Thoracic aorta (tissue), 2 donors: ENCODE results near the gene SLC4A7. TPM values are rescaled to one million over a fixed set of nuclear protein-coding genes. Genes with fewer than 3 reads are reported as not detected.
"Not testable (repeated sequence)": the region's sequence is repeated elsewhere in the genome, so short reads cannot be mapped to it uniquely, and the experiment has no call there.

Source experiments
- ATAC-seq: fragments of 150-250 bp; one replicate; pipeline ENCODE4 v1.8.0; 2017; ENCODE audit warnings: low read depth; ENCODE audit not compliant: insufficient number of reproducible peaks, low FRiP score
- DNase-seq: peaks from one replicate; pipeline ENCODE4 v3.0.0-alpha.2; 2020; ENCODE audit warnings: low spot score
- H3K27ac ChIP-seq, 2 donors: fragments of 200-600 bp; sonication (generic); 1 replicate in 1 of 2; 2 replicates in 1 of 2; pipeline ENCODE4 v1.5.1; 2016; ENCODE audit warnings: mild to moderate bottlenecking in 2 of 2, moderate library complexity in 2 of 2
- H3K27me3 ChIP-seq: fragments of 200-600 bp; sonication (generic); replicated peaks from 2 replicates; pipeline ENCODE4 v1.6.0; 2016; ENCODE audit warnings: mild to moderate bottlenecking; ENCODE audit not compliant: insufficient read depth
- H3K36me3 ChIP-seq: fragments of 200-600 bp; sonication (generic); one replicate; pipeline ENCODE4 v1.5.1; 2016
- H3K4me1 ChIP-seq, 2 donors: fragments of 200-600 bp; sonication (generic); 1 replicate in 1 of 2; 2 replicates in 1 of 2; pipeline versions ENCODE4 v1.5.1 to v1.6.0; 2016; ENCODE audit warnings: low read depth in 2 of 2, mild to moderate bottlenecking in 1 of 2; ENCODE audit not compliant: control insufficient read depth in 1 of 2
- H3K4me3 ChIP-seq: fragments of 200-600 bp; sonication (generic); 2 replicates; pipeline ENCODE4 v1.5.1; 2016; ENCODE audit warnings: mild to moderate bottlenecking
- H3K9me3 ChIP-seq: fragments of 200-600 bp; sonication (generic); 2 replicates; pipeline ENCODE4 v1.5.1; 2016
- CTCF ChIP-seq: fragments of 200-600 bp; sonication (generic); IDR thresholded peaks from one replicate; pipeline ENCODE4 v1.5.1; 2019; ENCODE audit warnings: antibody characterized with exemption
- total RNA-seq, 2 donors: library from RNA; depleted of rRNA; stranded (reverse); fragments of >200 nt; gene quantifications; one replicate each; pipeline versions ENCODE4 v1.1.0 to v1.2.3, GENCODE V29; 2016

The SLC4A7 gene
- total RNA-seq, 2 donors from 2014 or later, result 50.0 to 176 TPM

GRCh38 chr3:27333843-27334242 is 150.3 kb downstream of the SLC4A7 start:
- Histone ChIP-seq H3K4me3 (no peak overlapping the region), H3K36me3 (no peaks in the 10 kb centered on the region), H3K27me3 (no peaks in the 10 kb centered on the region), H3K27ac (no peak overlapping the region), H3K4me1 (no peaks in the 10 kb centered on the region), H3K9me3 (no peaks in the 10 kb centered on the region)
- TF ChIP-seq CTCF, result no peak
- DNase-seq (no peak), ATAC-seq (no peak)

- not testable (repeated sequence) for DNase-seq, H3K27me3 ChIP-seq, H3K27ac ChIP-seq, H3K4me3 ChIP-seq, H3K9me3 ChIP-seq, H3K36me3 ChIP-seq, ATAC-seq
- peaks cover 3 to 19% of the 10 kb centered on the region in 2 donors for H3K4me1 ChIP-seq
Measured at GRCh38 chr3:27328982-27329762, 155.0 kb downstream of the SLC4A7 start.

- Histone ChIP-seq H3K4me1 (peaks cover 3 to 19% of the 10 kb centered on the region in 2 donors), H3K9me3 (no peaks in the 10 kb centered on the region), H3K27ac (no peak overlapping the region), H3K36me3 (no peaks in the 10 kb centered on the region), H3K4me3 (no peak overlapping the region), H3K27me3 (no peaks in the 10 kb centered on the region)
- ATAC-seq (no peak), DNase-seq (no peak)
- TF ChIP-seq CTCF, result no peak
Measured at GRCh38 chr3:27326629-27327545, 157.3 kb downstream of the SLC4A7 start.

GRCh38 chr3:27326202-27326601 is 158.0 kb downstream of the SLC4A7 start:
- H3K27ac ChIP-seq, result no peak overlapping the region
- no peaks in the 10 kb centered on the region for H3K27me3 ChIP-seq
- peaks cover 3 to 19% of the 10 kb centered on the region in 2 donors for H3K4me1 ChIP-seq
- no peak overlapping the region for H3K4me3 ChIP-seq
- no peaks in the 10 kb centered on the region for H3K36me3 ChIP-seq
- TF ChIP-seq CTCF, result no peak
- DNase-seq (no peak), ATAC-seq (no peak)
- no peaks in the 10 kb centered on the region for H3K9me3 ChIP-seq

GRCh38 chr3:27325419-27325818 is 158.8 kb downstream of the SLC4A7 start:
- H3K27ac ChIP-seq, result no peak overlapping the region
- H3K9me3 ChIP-seq, result no peaks in the 10 kb centered on the region
- no peaks in the 10 kb centered on the region for H3K36me3 ChIP-seq
- ATAC-seq (no peak), DNase-seq (no peak)
- H3K27me3 ChIP-seq, result no peaks in the 10 kb centered on the region
- TF ChIP-seq CTCF, result no peak
- peaks cover 3 to 19% of the 10 kb centered on the region in 2 donors for H3K4me1 ChIP-seq
- no peak overlapping the region for H3K4me3 ChIP-seq
